Measurements from ENCODE around the gene APOO.

- TF ChIP-seq CTCF (IDR thresholded peaks at IDR 0.05) (no peak), POLR2AphosphoS5 (IDR thresholded peaks at IDR 0.05) (no peak)
These were observed 84.9 kb downstream of the APOO start for GRCh38 chrX:23822841-23823240.

Data from upper lobe of left lung (tissue), 4 donors.